NOMO-1 treated with DMSO at 0.1 percent for 48 hours (cell line): ENCODE measurements around the gene PRDM2.
A peak's percentile ranks its signal among the peaks of the same experiment; 100 is the strongest.

ENCODE experiments used
- DNase-seq: peaks from one replicate; lab custom pipeline; 2025; ENCODE audit not compliant: unreplicated experiment; lab: John Stamatoyannopoulos, UW

PRDM2 gene

GRCh38 chr1:13731897-13732296 is 31.9 kb downstream of the PRDM2 start:
- DNase-seq = no peak

DNA sequence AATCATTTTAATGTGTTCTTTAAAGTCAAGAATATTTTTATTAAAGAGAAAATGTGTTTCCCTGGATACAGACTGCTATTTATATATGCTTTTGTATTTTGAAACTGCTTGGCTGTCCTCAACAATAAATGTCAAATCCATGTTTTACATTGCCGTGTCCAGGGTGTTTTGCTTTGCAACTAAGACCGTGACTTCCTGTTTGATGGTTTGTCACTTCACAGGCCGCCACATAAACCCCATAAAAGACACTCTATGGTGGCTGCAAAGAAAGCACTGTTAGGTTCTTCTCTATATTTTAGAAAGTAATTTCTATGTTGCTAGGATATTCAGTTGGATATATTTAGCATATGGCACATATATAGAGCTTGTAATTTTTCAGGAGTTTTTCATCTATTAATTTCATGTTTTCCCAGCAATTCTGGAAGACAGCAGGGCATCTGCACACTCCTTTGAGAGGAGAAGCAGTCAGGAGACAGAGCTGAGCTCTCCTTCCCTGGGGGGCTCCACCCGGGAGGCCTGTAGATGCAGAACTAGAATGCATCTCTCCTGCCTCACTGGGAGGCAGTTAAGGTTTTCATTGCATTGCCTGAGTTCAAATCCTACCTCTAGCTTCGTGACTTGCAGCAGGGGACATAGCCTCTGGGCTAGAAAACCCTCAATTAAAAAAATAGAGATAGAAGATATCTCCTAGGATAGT is 33.1 kb downstream of the PRDM2 start:
- DNase-seq = peak; percentile 27

DNA sequence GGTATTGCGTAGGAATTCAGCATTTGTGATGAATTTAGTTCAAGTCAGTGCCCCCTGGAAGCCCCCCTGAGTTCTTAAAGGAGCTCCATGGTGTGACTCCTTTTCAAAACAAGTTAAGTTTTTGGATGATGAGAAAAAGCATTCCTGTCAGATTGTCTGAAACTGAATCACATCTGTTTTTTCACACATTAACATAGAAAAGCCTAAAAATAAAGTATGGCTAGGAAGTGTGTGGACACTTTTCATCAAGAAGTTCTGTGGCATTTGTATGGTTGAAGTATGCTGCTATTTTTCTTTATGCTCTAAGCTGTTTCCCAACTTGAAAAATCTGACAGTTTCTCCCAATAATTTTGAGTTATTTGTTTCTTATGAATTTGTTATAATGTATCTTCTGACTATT is 33.7 kb downstream of the PRDM2 start:
- no peak for DNase-seq

DNA sequence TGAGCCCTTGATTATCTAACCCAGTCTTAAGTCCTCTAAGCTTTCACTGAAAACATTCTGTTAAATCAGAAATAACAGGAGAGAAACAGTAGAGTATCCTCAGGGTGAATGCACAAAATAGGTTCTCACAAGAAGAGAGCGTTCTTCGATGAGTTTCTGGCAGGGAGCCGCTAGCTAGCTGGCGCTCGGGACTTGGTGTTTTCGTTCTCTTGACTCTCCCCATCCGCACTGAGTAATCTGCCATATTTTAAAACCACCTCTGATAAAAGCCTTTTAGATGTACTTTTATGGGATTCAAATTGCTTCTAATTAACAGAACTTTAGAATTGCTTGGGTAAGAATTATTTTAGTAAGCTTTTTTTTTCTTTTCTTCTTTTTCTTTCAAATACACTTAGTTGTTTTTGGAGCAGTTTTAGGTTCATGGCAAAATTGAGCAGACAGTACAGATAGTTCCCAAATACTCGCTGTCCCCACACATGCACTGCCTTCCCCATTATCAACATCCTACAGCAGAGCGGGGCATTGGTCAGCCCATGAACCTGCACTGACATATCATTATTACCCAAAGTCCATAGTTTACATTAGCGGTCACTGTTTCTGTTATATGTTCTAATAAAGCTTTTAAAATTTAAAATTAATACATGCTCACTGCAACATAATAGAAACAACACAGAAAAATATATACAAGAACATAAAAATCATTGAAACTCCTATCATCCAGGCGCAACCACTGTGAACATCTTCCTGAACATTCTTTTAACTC is 35.4 kb downstream of the PRDM2 start:
- DNase-seq = no peak

DNA sequence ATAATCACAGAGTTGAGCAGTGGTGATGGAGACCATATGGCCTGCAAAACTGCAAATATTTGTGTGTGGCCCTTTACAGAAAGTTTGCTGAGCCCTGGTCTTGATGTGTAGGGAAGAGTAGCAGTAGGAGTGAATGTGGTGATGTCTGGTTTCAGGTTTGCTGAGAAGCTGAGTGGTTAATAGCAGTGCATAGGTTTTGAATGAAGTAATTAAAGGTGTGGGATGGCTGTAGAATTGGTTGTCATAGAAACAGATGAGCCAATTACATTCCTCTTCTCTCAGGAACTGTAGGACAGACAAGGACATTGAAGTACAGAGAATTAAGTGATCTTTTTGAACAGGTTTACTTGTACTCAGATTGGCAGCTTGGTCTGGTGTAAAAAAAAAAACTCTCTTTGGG is 37.4 kb downstream of the PRDM2 start:
- no peak for DNase-seq

GRCh38 chr1:13746342-13746741 is 46.4 kb downstream of the PRDM2 start:
- DNase-seq = no peak

DNA sequence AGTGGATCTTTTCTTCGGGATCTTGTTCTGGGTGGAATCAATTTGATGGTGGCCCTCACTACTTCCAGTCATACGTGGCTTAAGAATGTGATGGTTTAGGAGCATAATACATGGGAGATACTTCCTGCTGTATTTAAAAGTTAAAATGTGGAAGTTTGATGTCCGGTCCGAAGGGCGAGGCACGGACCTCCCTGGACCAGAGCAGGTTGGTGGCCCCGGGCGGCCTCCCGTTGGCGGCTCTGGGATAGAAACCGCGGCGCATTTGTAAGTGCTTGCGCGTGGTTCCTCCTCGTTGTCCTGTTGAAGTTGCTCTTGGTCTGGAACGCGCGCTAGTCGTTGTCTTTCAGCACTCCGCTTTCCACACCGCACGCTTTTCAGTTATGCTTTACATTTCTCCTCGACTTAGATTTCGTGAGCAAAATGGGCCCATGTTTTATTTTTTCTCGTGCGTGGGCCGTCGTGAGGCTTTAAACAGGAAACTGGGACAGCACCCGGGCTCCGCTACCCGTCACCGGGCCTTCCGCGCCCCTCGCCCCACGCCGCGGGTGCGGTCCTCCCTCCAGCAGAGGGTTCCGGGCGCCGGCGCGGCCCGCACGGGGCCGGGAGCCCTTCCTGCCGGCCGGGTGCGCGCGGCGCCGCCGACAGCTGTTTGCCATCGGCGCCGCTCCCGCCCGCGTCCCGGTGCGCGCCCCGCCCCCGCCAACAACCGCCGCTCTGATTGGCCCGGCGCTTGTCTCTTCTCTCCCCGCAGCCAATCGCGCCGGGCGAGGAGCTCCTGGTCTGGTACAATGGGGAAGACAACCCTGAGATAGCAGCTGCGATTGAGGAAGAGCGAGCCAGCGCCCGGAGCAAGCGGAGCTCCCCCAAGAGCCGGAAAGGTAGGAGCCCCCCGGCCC is 48.9 kb downstream of the PRDM2 start:
- DNase-seq = peak; percentile 92

GRCh38 chr1:13749543-13750341 is 49.8 kb downstream of the PRDM2 start:
- peak; percentile 47 for DNase-seq

GRCh38 chr1:13751458-13751871 is 51.5 kb downstream of the PRDM2 start:
- DNase-seq = no peak

DNA sequence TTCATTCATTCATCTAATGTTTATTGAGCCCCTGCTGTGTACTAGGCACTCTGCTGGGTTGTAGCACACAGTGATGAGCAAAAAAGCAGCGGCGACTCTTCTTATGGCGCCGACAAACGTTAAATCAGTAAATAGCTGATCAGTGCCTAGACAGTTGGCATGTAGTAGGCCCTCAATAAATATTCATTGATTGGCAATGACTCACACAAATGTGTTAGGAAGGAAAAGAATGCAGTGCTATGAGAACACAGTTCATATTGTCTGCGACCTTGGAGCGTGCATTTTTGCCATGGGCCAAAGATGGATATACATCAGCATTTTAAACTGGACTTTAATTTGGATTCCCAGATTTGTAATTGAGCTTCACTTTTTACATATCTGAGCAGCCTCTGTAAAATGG is 52.0 kb downstream of the PRDM2 start:
- DNase-seq = no peak

DNA sequence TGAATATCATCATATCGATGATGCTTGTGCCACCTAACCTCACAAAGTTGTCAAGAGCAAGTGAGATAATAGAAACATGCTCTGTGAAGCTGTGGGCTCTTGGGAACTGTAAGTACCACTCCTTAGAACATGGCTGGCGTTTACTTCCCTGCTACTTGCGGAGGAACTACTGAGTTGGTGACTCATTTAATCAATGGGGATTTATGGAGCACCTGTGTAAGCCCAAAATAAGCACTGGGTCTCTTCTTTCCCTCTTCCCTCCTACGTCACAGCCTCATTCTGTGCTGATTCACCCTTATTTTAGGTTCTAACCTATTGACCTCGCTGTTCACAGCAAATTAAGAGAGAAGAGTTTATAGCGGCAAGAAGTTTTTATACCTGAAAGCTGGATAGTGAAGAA is 52.9 kb downstream of the PRDM2 start:
- no peak for DNase-seq

- DNase-seq = no peak
These were observed 53.8 kb downstream of the PRDM2 start for GRCh38 chr1:13753636-13754402.

DNA sequence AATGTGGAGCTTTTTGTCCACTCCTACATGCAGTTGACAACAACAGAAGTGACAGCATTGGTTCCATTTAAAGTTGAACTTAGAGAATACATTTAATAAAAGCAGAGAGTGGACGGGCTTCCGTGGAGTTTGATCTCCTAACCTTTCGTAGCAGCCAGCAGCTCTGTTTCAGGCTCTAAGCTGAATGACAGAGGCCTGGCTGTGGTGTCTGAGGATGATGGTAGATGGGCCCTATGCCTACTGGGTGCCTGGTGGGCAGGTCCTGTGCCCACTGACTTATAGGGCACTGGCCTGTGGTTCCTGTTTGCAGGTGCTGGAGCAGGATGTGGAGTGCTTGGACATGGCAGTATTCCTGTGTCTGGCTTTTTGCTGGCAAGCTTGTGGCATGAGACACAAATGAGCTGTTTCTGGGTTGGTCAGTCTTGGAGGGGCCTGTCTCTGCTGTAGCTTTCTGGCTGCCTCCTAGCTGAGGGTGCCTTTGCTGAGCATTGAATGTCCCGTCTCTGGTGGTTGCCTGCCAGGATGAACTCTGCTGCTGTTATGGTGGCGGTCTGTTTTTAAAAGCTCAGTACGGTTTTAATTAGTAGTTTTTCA is 54.6 kb downstream of the PRDM2 start:
- DNase-seq = no peak

- DNase-seq = no peak
These were observed 56.7 kb downstream of the PRDM2 start for GRCh38 chr1:13756557-13757315.

GRCh38 chr1:13757693-13758092 is 57.7 kb downstream of the PRDM2 start:
- DNase-seq = no peak

- no peak for DNase-seq
These were observed 59.1 kb downstream of the PRDM2 start for GRCh38 chr1:13759072-13759471.

- no peak for DNase-seq
These were observed 60.4 kb downstream of the PRDM2 start for GRCh38 chr1:13760340-13760739.

GRCh38 chr1:13760921-13761320 is 60.9 kb downstream of the PRDM2 start:
- DNase-seq = no peak

DNA sequence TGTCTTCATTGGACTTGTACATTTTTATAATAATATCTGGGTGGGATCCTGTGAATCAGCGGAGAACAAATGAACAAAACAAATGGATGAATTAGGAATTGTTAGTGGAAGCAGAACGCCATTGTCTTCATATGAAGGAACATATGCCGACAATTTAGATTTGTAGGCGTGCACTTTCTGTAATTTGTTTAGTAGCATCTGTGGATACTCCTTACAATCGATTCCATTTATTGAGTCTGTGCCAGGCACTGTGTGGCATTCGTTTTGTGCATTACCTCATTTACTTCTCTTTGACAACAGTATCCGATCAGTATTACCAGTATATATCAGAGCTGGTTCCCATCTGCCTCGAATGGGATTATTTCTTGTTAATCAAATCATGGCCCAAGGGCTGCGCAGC is 61.9 kb downstream of the PRDM2 start:
- DNase-seq = no peak
